GM04504 (cell line): ENCODE measurements around the gene TFEC.
"Not testable (repeated sequence)": the region's sequence is repeated elsewhere in the genome, so short reads cannot be mapped to it uniquely, and the experiment has no call there.

ENCODE experiments used
- DNase-seq: peaks from one replicate; pipeline ENCODE4 v3.0.0-alpha.2; 2012; ENCODE audit warnings: low read depth

TFEC gene

GRCh38 chr7:115987486-115987885 lies 43.1 kb downstream of the TFEC start:
- no peak for DNase-seq

GRCh38 chr7:115984105-115984504 lies 46.5 kb downstream of the TFEC start:
- no peak for DNase-seq

DNA sequence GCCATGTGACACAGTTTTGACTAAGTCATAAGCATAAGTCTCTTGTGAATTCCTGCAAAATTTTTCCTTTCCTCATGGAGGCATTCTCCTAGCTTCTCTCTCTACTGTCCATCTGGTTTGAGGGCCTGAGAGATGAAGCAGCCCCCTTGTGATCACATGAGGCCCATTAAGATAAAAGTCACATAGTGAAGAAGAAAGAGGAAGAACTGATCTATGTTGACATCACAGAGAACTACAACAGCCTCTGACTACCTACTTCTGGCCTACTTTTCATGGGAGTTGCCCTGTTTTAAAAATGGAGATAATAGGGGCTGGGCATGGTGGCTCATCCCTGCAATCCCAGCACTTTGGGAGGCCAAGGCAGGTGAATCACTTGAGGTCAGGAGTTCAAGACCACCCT lies 50.4 kb downstream of the TFEC start:
- no peak for DNase-seq

DNA sequence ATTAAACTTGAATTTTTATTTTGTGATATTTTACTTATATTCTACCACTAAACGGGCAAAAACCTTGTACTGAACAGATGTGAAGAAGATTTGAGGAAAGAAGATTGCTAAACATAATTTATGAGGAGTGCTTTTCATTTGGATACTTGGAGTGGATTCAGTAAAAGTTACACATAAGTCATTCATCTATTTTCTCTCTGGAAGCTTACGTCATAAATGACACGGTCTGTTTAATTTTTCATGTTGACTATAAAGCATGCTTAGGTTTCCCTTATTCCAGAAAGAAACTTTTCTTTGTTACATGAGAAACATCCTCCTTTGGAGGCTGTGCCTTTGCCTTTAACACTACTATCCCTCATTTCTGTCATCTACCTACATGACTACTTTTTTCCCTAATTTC lies 53.9 kb downstream of the TFEC start:
- DNase-seq = no peak

DNA sequence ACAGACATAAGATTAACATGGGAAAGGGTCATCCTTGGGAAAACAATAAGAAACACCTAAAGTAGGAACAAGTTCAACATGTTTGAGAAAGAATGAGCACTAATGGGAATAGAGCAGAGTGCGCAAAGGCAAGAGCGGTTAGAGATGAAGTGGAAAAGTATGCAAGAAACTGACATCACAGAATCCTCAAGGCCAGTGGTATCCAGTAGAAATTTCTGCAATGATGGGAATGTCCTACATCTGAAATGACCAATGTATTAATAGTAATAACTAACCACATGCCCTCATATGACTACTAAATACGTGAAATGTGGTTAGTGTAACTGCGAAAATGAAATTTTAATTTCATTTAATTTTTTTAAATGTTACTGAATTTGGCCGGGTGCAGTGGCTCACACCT lies 54.8 kb downstream of the TFEC start:
- DNase-seq = no peak

- no peak for DNase-seq
Measured at GRCh38 chr7:115973406-115973805, 57.2 kb downstream of the TFEC start.

- no peak for DNase-seq
Measured at GRCh38 chr7:115971506-115971905, 59.1 kb downstream of the TFEC start.

- DNase-seq = no peak
Measured at GRCh38 chr7:115968596-115968995, 62.0 kb downstream of the TFEC start.

- no peak for DNase-seq
Measured at GRCh38 chr7:115968171-115968570, 62.4 kb downstream of the TFEC start.

GRCh38 chr7:115965796-115966475 lies 64.6 kb downstream of the TFEC start:
- DNase-seq = no peak

DNA sequence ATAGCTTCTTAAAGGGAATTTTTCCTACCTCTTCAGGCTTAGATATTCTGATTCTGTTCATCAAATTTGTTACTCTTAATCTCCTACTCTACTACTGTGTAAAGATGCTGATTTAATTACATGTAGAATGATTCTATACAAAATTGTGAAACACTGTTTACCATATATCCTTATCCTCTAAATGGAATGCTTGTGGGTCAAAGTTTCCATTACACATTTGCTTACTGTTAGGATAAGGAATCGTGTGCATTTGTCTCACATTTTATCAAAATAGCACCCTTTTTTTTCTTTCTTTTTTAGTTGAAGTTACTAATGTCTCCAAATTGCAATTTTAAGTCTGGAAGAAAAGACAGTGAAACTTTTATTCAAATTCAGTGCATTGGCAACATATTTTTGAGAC lies 65.3 kb downstream of the TFEC start:
- no peak for DNase-seq

- DNase-seq = no peak
Measured at GRCh38 chr7:115964799-115965198, 65.8 kb downstream of the TFEC start.

DNA sequence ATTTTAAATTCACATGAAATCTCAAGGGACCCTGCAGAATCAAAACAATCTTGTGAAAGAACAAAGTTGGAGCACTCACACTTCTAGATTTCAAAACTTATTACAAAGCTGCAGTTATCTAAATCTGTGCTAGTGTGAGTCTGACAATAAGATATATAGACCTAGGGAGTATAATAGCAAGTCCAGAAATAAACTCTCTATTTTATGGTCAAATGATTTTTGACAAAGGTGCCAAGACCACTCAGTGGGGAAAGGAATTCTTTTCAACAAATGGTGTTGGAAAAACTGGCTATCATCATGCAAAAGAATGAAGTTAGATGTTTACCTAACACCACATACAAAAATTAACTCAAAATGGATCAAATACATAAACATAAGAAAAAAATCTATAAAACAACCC lies 68.2 kb downstream of the TFEC start:
- DNase-seq = no peak

DNA sequence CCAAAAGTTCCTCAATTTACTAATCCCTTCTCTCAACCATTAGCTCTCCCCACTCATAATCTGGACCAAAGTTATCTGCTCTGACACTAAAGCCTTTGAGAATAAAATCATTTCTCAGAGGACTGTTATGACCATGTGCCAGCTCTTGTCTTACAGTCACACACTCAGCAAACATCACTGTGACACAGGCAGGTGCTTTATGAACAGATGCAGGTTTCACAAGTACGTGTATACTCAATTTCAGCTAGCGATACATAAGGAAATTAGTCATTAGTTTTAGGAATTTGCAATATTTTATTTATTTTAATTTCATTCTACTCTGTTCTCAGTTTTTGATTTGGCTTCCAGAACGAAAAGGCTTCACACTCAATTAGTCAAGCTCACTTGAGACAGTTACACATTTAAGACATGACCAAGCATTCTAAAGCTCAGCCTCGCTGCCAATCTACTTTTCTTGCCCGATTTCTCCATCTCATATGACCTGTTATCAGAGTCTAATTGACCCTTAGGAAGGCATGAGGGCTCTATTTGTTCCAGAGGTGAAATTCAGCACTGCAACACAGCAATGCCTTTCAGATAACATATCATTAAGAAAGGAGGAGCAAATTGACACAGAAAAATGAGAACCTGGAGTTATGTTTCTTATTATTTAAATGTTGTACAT lies 76.8 kb downstream of the TFEC start:
- no peak for DNase-seq

- DNase-seq = no peak
Measured at GRCh38 chr7:115952832-115953231, 77.7 kb downstream of the TFEC start.

- DNase-seq = no peak
Measured at GRCh38 chr7:115951547-115951946, 79.0 kb downstream of the TFEC start.

DNA sequence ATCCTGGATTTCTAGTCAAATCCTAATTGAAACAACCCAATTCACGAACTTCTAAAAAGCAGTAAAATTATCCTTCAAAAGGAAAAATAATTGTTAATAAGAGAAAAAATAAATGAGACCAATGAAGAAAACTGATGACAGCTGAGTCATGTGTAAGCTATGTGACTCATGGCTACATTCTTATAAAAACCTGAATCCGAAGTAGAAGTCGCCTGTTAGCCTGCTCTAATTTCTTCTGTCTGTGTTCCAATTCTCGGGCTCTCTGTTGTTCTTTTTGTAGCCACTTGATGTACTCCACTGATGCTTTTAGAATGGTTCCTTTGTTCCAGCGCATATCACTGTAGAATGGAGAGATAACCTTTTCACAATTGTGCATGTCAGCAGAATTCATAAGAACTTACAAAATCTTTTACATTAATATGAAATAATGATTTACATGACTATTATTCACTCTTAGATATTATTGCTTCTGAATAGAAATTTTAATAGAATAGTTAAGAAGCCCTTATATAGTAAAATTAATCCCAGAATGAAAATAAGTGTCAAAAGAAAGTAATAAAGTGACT lies 88.8 kb downstream of the TFEC start:
- DNase-seq = no peak

GRCh38 chr7:115940460-115941060 lies 90.0 kb downstream of the TFEC start:
- no peak for DNase-seq

DNA sequence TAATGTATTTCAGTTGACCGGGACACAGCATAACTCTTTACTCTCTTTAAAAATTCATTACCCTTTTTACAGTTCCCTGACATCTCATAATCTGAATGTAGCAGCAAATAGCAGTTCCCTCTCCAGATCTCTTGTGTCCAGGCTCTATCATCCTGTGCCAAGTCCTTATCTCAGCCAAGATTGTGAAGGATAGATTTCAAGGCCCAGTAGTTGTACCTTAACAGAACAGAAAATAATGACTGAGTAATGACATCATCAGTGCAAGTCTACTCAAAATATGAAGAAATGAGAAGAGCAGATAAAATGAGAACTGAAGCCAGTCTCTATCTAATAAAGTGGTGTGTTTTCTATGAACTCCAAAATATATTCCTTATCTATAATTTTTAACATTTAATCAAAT lies 92.6 kb downstream of the TFEC start:
- no peak for DNase-seq

DNA sequence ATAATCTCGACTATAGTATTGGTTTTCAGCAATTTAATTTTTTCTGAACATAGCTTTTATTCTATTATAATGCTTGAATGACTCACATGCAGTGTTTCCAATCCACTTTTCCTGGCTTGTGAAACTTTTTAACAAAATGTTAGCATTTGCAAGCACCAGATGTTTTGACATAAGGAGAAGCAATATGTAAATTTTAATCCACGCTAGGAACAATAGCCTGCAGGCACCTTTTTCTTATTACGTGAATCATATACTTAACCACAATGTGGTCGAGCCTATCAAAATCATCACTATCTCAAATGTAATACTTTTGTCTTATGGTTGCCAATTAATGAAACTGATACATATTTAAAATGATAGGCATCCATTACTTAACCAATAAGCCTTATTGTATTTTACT lies 97.1 kb downstream of the TFEC start:
- no peak for DNase-seq

DNA sequence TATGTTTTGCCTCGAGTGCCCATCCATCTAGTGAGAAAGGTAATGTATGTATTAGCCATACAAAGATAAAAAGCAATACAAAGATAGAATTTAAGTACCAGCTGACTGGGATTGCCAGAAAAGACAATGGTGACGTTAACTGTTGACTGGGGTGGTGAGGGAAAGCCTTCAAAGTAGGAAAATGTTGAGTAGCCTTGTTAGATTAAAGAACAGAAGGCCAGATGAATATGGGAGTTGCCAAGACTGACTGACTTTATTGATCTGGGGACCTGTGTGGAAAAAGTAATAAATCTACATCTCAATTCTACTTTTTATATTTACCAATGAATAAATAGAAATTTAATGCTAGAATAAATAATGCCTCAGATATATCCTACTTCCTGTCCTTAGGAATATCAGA lies 97.7 kb downstream of the TFEC start:
- no peak for DNase-seq

DNA sequence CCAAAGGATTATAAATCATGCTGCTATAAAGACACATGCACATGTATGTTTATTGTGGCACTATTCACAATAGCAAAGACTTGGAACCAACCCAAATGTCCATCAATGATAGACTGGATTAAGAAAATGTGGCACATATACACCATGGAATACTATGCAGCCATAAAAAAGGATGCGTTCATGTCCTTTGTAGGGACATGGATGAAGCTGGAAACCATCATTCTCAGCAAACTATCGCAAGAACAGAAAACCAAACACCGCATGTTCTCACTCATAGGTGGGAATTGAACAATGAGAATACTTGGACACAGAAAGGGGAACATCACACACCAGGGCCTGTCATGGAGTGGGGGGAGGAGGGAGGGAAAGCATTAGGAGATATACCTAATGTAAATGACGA lies 100.4 kb downstream of the TFEC start:
- DNase-seq = not testable (repeated sequence)

GRCh38 chr7:115929736-115930135 lies 100.8 kb downstream of the TFEC start:
- not testable (repeated sequence) for DNase-seq
